Astrocyte (in vitro differentiated cells and primary cell): Measurements from ENCODE around the gene SHISA8.
A peak's percentile ranks its signal among the peaks of the same experiment; 100 is the strongest.

ENCODE experiments used
- CTCF ChIP-seq: IDR thresholded peaks from 2 replicates; pipeline ENCODE4 v1.5.1; 2011; ENCODE audit warnings: low read depth, mild to moderate bottlenecking, inconsistent platforms, low read length, moderate library complexity; ENCODE audit not compliant: insufficient read depth
- EZH2 ChIP-seq: IDR thresholded peaks from 2 replicates; pipeline ENCODE4 v1.6.1; 2012; ENCODE audit warnings: mild to moderate bottlenecking, low read length, inconsistent platforms; ENCODE audit not compliant: insufficient read depth

GRCh38 chr22:41915786-41916493 is 1.1 kb upstream of the SHISA8 start:
- TF ChIP-seq CTCF (no peak), EZH2 (peak; percentile 61)
